NCI-H748 (cell line): ENCODE results near the gene BRPF1.

Source experiments
- DNase-seq: peaks from one replicate; lab custom pipeline; 2025; ENCODE audit not compliant: unreplicated experiment; lab: John Stamatoyannopoulos, UW

The BRPF1 gene

GRCh38 chr3:9786209-9786739 lies 54.7 kb downstream of the BRPF1 start:
- DNase-seq = no peak

- no peak for DNase-seq
These were observed 55.5 kb downstream of the BRPF1 start for GRCh38 chr3:9786825-9787669.

- DNase-seq = no peak
These were observed 56.2 kb downstream of the BRPF1 start for GRCh38 chr3:9787714-9788113.

GRCh38 chr3:9791127-9791526 lies 59.6 kb downstream of the BRPF1 start:
- no peak for DNase-seq

GRCh38 chr3:9791790-9792404 lies 60.4 kb downstream of the BRPF1 start:
- DNase-seq = no peak

- DNase-seq = peak; percentile 92
These were observed 61.0 kb downstream of the BRPF1 start, which contains the start of the genes ARPC4 and TADA3 for GRCh38 chr3:9792405-9793160. TSS of gene ARPC4 (plus strand) at chr3:9793082. CDS start at chr3:9793122, 40 bp downstream. TSS of gene TADA3 (minus strand) at chr3:9792473. CDS start at chr3:9791466, 1,007 bp downstream.

GRCh38 chr3:9793161-9793781 lies 61.7 kb downstream of the BRPF1 start:
- DNase-seq = peak; percentile 45

GRCh38 chr3:9794400-9794799 lies 62.9 kb downstream of the BRPF1 start:
- no peak for DNase-seq

- no peak for DNase-seq
These were observed 63.7 kb downstream of the BRPF1 start for GRCh38 chr3:9795207-9795606.

- no peak for DNase-seq
These were observed 65.8 kb downstream of the BRPF1 start for GRCh38 chr3:9797196-9797945.
